H9 (cell line): ENCODE results near the gene CD164L2. TPM values are rescaled to one million over a fixed set of nuclear protein-coding genes. Genes with fewer than 3 reads are reported as not detected.

ENCODE experiments used
- DNase-seq: peaks from one replicate; pipeline ENCODE4 v3.0.0-alpha.2; 2017
- H2AFZ ChIP-seq: one replicate; pipeline ENCODE4 v1.6.1; 2013; ENCODE audit warnings: mild to moderate bottlenecking, low read length, control low read depth, moderate library complexity
- H2AK5ac ChIP-seq: 2 replicates; pipeline ENCODE4 v1.6.1; 2013; ENCODE audit warnings: low read length, control low read depth, mixed read lengths; ENCODE audit not compliant: insufficient read length
- H2BK120ac ChIP-seq: one replicate; pipeline ENCODE4 v1.6.1; 2013; ENCODE audit warnings: low read depth, mild to moderate bottlenecking, low read length, control low read depth, inconsistent platforms; ENCODE audit not compliant: poor library complexity, severe bottlenecking
- H2BK12ac ChIP-seq: 2 replicates; pipeline ENCODE4 v1.6.1; 2013; ENCODE audit warnings: low read length, control low read depth, mixed read lengths, low read depth; ENCODE audit not compliant: insufficient read length
- H2BK15ac ChIP-seq: 2 replicates; pipeline ENCODE4 v1.6.1; 2013; ENCODE audit warnings: low read depth, low read length, control low read depth
- H2BK20ac ChIP-seq: one replicate; pipeline ENCODE4 v1.6.1; 2013; ENCODE audit warnings: low read depth, mild to moderate bottlenecking, low read length, control low read depth, inconsistent platforms; ENCODE audit not compliant: poor library complexity, severe bottlenecking
- H2BK5ac ChIP-seq: 2 replicates; pipeline ENCODE4 v1.6.1; 2013; ENCODE audit warnings: low read length, control low read depth, mixed read lengths; ENCODE audit not compliant: insufficient read length
- H3K14ac ChIP-seq: 2 replicates; pipeline ENCODE4 v1.6.1; 2013; ENCODE audit warnings: low read length, control low read depth; ENCODE audit not compliant: insufficient read depth
- H3K18ac ChIP-seq: 2 replicates; pipeline ENCODE4 v1.6.1; 2013; ENCODE audit warnings: low read depth, mild to moderate bottlenecking, mixed read lengths, low read length, control low read depth; ENCODE audit not compliant: insufficient read length
- H3K23ac ChIP-seq: 2 replicates; pipeline ENCODE4 v1.6.1; 2013; ENCODE audit warnings: low read length, control low read depth, mixed read lengths, low read depth; ENCODE audit not compliant: insufficient read length
- H3K23me2 ChIP-seq: 2 replicates; pipeline ENCODE4 v1.6.1; 2013; ENCODE audit warnings: low read depth, mild to moderate bottlenecking, mixed read lengths, low read length, control low read depth; ENCODE audit not compliant: insufficient read length, poor library complexity, severe bottlenecking
- H3K27ac ChIP-seq: 2 replicates; pipeline ENCODE4 v1.5.1; 2013; ENCODE audit warnings: low read length, control low read depth, mixed read lengths, low read depth; ENCODE audit not compliant: insufficient read length
- H3K27me3 ChIP-seq: 2 replicates; pipeline ENCODE4 v1.6.1; 2013; ENCODE audit warnings: low read length, control low read depth, inconsistent platforms; ENCODE audit not compliant: insufficient read depth
- H3K4ac ChIP-seq: 2 replicates; pipeline ENCODE4 v1.6.1; 2013; ENCODE audit warnings: low read depth, mild to moderate bottlenecking, control low read depth, inconsistent platforms, low read length, moderate library complexity
- H3K4me1 ChIP-seq: 2 replicates; pipeline ENCODE4 v1.6.1; 2013; ENCODE audit warnings: low read length, control low read depth, inconsistent platforms; ENCODE audit not compliant: insufficient read depth
- H3K4me2 ChIP-seq: 2 replicates; pipeline ENCODE4 v1.6.1; 2013; ENCODE audit warnings: low read length, control low read depth, mixed read lengths; ENCODE audit not compliant: insufficient read length, insufficient read depth
- H3K56ac ChIP-seq: 2 replicates; pipeline ENCODE4 v1.6.1; 2013; ENCODE audit warnings: low read depth, mild to moderate bottlenecking, mixed read lengths, low read length, control low read depth; ENCODE audit not compliant: insufficient read length
- H3K79me1 ChIP-seq: 2 replicates; pipeline ENCODE4 v1.6.1; 2013; ENCODE audit warnings: low read depth, mild to moderate bottlenecking, moderate library complexity, low read length, control low read depth, inconsistent platforms; ENCODE audit not compliant: insufficient read depth, poor library complexity, severe bottlenecking
- H3K79me2 ChIP-seq: 2 replicates; pipeline ENCODE4 v1.6.1; 2013; ENCODE audit warnings: low read length, control low read depth, inconsistent platforms; ENCODE audit not compliant: insufficient read depth
- H3K9ac ChIP-seq: 2 replicates; pipeline ENCODE4 v1.6.1; 2013; ENCODE audit warnings: low read length, control low read depth, mixed read lengths; ENCODE audit not compliant: insufficient read length; ENCODE audit errors: extremely low read depth
- H3K9me3 ChIP-seq: one replicate; pipeline ENCODE4 v1.6.1; 2013; ENCODE audit warnings: low read depth, low read length, inconsistent platforms; ENCODE audit not compliant: control insufficient read depth
- H3T11ph ChIP-seq: one replicate; pipeline ENCODE4 v1.6.1; 2013; ENCODE audit warnings: mild to moderate bottlenecking, low read length, control low read depth, inconsistent platforms
- H4K20me1 ChIP-seq: one replicate; pipeline ENCODE4 v1.6.1; 2013; ENCODE audit not compliant: control insufficient read depth, insufficient read length, insufficient read depth
- H4K5ac ChIP-seq: 2 replicates; pipeline ENCODE4 v1.6.1; 2013; ENCODE audit warnings: low read depth, mild to moderate bottlenecking, mixed read lengths, low read length, control low read depth; ENCODE audit not compliant: insufficient read length
- H4K8ac ChIP-seq: replicated peaks from 2 replicates; pipeline ENCODE4 v1.6.1; 2013; ENCODE audit warnings: low read length, control low read depth, mixed read lengths, low read depth; ENCODE audit not compliant: insufficient read length
- H4K91ac ChIP-seq: 2 replicates; pipeline ENCODE4 v1.6.1; 2013; ENCODE audit warnings: low read depth, mild to moderate bottlenecking, moderate library complexity, mixed read lengths, low read length, control low read depth; ENCODE audit not compliant: insufficient read length
- H3K27ac Mint-ChIP-seq, 3 experiments: 2 replicates in 2 of 3; 3 replicates in 1 of 3; pipeline ENCODE4 v1.8.0; 2020 to 2021; ENCODE audit warnings: mixed read lengths in 3 of 3, mild to moderate bottlenecking in 1 of 3, moderate library complexity in 1 of 3
- H3K27me3 Mint-ChIP-seq: 2 replicates; pipeline ENCODE4 v1.8.0; 2021; ENCODE audit warnings: low read depth, mild to moderate bottlenecking, moderate library complexity, mixed read lengths
- H3K36me3 Mint-ChIP-seq, 3 experiments: 2 replicates in 2 of 3; 3 replicates in 1 of 3; pipeline ENCODE4 v1.8.0; 2020 to 2021; ENCODE audit warnings: low read depth in 3 of 3, mixed read lengths in 3 of 3; ENCODE audit not compliant: insufficient read depth in 1 of 3
- H3K4me1 Mint-ChIP-seq, 2 experiments: 2 replicates each; pipeline ENCODE4 v1.8.0; 2020; ENCODE audit warnings: mixed read lengths in 2 of 2
- H3K4me3 Mint-ChIP-seq, 2 experiments: 2 replicates in 1 of 2; 3 replicates in 1 of 2; pipeline ENCODE4 v1.8.0; 2020 to 2021; ENCODE audit warnings: mild to moderate bottlenecking in 2 of 2, mixed read lengths in 2 of 2, moderate library complexity in 1 of 2
- H3K9me3 Mint-ChIP-seq, 2 experiments: 2 replicates in 1 of 2; 3 replicates in 1 of 2; pipeline ENCODE4 v1.8.0; 2020; ENCODE audit warnings: mild to moderate bottlenecking in 2 of 2, mixed read lengths in 2 of 2, moderate library complexity in 1 of 2
- WGBS: extraction: QIAGEN DNeasy Blood & Tissue Kit; methylation state at CpG from one replicate; pipeline ENCODE4 v1.1.7; 2013; ENCODE audit warnings: missing lambda C conversion rate, low lambda C conversion rate, mixed read lengths; ENCODE audit not compliant: insufficient read length; ENCODE audit errors: extremely low coverage; 5-methylcytosine and 5-hydroxymethylcytosine counted together
- total RNA-seq: library from RNA; stranded (reverse); gene quantifications from 2 replicates; pipeline ENCODE4 v1.2.1, GENCODE V29; 2021
- TF ChIP-seq, protein P1 (sequence below): fragments of 200-600 bp; sonication (generic); conservative IDR thresholded peaks from 3 replicates; pipeline ENCODE4 v1.8.0; 2021; ENCODE audit warnings: antibody characterized with exemption, mild to moderate bottlenecking

The CD164L2 gene
- total RNA-seq, 1 experiment from 2014 or later = 1.2 TPM

DNA sequence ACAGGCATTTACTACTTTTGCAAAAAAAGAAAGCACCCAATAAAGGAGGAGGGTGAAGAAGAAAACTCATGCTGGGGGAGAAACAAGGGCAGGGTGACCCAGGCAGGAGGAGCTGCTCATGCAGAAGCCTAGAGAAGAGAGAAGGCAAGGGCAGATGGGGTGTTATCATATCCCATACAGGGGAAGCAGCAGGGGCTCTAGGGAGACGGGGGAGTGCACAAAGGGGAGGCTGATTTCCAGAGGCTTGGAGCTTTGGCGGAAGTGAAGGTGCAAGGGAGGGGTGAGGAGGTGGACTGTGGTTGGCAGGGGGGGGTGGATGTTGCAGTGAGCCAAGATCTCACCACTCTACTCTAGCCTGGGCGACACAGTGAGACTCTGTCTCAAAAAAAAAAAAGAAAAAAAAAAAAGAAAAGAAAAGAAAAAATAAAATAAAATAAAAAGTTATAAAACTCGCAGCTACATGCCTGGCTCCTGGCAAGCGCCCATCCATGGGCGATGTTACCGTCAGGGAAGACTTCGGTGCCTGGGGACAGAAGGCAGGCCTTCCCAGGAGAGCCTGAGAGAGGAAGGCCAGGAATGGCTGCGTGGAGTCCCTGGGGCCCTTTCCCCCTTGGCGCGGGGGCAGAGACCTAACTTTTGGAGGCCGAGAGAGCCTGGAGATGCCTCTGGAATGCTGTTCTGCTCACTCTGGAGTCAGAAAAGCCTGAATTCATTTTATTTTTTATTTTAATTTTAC lies 5.2 kb downstream of the CD164L2 start:
- Mint-ChIP-seq H3K36me3 (no peaks in the 10 kb centered on the region; a peak in 1 of 7 replicates), H3K9me3 (no peaks in the 10 kb centered on the region), H3K4me3 (no peak overlapping the region), H3K27me3 (peaks cover 26% of the 10 kb centered on the region), H3K4me1 (peaks cover 8 to 23% of the 10 kb centered on the region in 2 experiments), H3K27ac (no peak overlapping the region)
- Histone ChIP-seq H2BK12ac (no peak overlapping the region), H4K91ac (no peak overlapping the region), H2AK5ac (no peak overlapping the region), H3K27me3 (no peaks in the 10 kb centered on the region), H3K18ac (no peak overlapping the region), H3K27ac (no peak overlapping the region), H2BK120ac (no peak overlapping the region), H3K14ac (no peak overlapping the region), H4K5ac (no peak overlapping the region), H3K79me2 (no peaks in the 10 kb centered on the region), H3K23me2 (peaks cover 4% of the 10 kb centered on the region), H3K4ac (no peak overlapping the region), H3T11ph (no peak overlapping the region), H3K79me1 (no peaks in the 10 kb centered on the region), H4K20me1 (no peaks in the 10 kb centered on the region), H3K4me1 (no peaks in the 10 kb centered on the region; the same call in 1 of the 2 replicates), H3K4me2 (no peak overlapping the region), H3K23ac (no peak overlapping the region), H4K8ac (no peak overlapping the region), H3K56ac (no peak overlapping the region), H2BK5ac (no peak overlapping the region), H2AFZ (no peak overlapping the region), H2BK20ac (no peak overlapping the region), H3K9me3 (no peaks in the 10 kb centered on the region), H2BK15ac (no peak overlapping the region), H3K9ac (no peak overlapping the region)
- DNase-seq = no peak
- TF ChIP-seq, protein P1, sequence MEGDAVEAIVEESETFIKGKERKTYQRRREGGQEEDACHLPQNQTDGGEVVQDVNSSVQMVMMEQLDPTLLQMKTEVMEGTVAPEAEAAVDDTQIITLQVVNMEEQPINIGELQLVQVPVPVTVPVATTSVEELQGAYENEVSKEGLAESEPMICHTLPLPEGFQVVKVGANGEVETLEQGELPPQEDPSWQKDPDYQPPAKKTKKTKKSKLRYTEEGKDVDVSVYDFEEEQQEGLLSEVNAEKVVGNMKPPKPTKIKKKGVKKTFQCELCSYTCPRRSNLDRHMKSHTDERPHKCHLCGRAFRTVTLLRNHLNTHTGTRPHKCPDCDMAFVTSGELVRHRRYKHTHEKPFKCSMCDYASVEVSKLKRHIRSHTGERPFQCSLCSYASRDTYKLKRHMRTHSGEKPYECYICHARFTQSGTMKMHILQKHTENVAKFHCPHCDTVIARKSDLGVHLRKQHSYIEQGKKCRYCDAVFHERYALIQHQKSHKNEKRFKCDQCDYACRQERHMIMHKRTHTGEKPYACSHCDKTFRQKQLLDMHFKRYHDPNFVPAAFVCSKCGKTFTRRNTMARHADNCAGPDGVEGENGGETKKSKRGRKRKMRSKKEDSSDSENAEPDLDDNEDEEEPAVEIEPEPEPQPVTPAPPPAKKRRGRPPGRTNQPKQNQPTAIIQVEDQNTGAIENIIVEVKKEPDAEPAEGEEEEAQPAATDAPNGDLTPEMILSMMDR = no peak
- no CpG with 5 or more reads among the region's 12 CpGs for WGBS
